Prostate gland (tissue), 2 donors: ENCODE results near the gene ACTG2.

ENCODE experiments used
- CTCF ChIP-seq, 4 experiments: fragments of 200-600 bp in 2 of 4; fragments of 450-650 bp in 2 of 4; sonication (generic) in 2 of 4; IDR thresholded peaks; 1 replicate in 3 of 4; 2 replicates in 1 of 4; pipeline ENCODE4 v1.5.1; 2016 to 2019; ENCODE audit warnings: antibody characterized with exemption in 4 of 4, mild to moderate bottlenecking in 2 of 4, moderate library complexity in 2 of 4
- POLR2A ChIP-seq: fragments of 450-650 bp; IDR thresholded peaks from one replicate; pipeline ENCODE4 v1.6.1; 2016; ENCODE audit warnings: antibody characterized with exemption, mild to moderate bottlenecking

- no peak for TF ChIP-seq CTCF (IDR thresholded peaks at IDR 0.05)
- no peak for TF ChIP-seq POLR2A
Measured at GRCh38 chr2:73850009-73850408, 42.8 kb upstream of the ACTG2 start.
